B cell (primary cell): ENCODE results near the gene FBLN2. TPM values are rescaled to one million over a fixed set of nuclear protein-coding genes. Genes with fewer than 3 reads are reported as not detected.

Source experiments
- ATAC-seq: fragments of 200-7000 bp; cut with Tn5 transposase; one replicate; pipeline ENCODE4 v1.10.0; 2021; ENCODE audit warnings: low read depth, mild to moderate bottlenecking, moderate number of reproducible peaks, moderate library complexity
- CTCF ChIA-PET: fragments of 350-600 bp; sonication (Branson Sonifier 250); formaldehyde crosslinking; loops from one replicate; lab custom pipeline; 2021; ENCODE audit warnings: antibody characterized with exemption, inconsistent platforms; lab: Charles Lee
- POLR2A ChIA-PET: fragments of 350-600 bp; sonication (Branson Sonifier 250); formaldehyde crosslinking; loops from one replicate; lab custom pipeline; 2021; ENCODE audit warnings: antibody characterized with exemption; lab: Charles Lee
- DNase-seq: peaks from one replicate; pipeline ENCODE4 v3.0.0; 2013
- H2AFZ ChIP-seq: 2 replicates; pipeline ENCODE4 v1.6.1; 2012; ENCODE audit warnings: mild to moderate bottlenecking, low read depth, low read length; ENCODE audit not compliant: insufficient read depth, poor library complexity, severe bottlenecking
- H3K27ac ChIP-seq, 2 donors: 1 replicate in 1 of 2; 2 replicates in 1 of 2; pipeline ENCODE4 v1.5.1; 2012 to 2013; ENCODE audit warnings: low read length in 2 of 2, mild to moderate bottlenecking in 2 of 2, moderate library complexity in 1 of 2
- H3K27me3 ChIP-seq, 4 experiments: fragments of 200-600 bp in 1 of 4; sonication (generic) in 1 of 4; replicated peaks in 1 of 4; 1 replicate in 2 of 4; 2 replicates in 2 of 4; pipeline versions ENCODE4 v1.6.1 to v1.7.0; 2013 to 2016; ENCODE audit warnings: low read length in 3 of 4, mild to moderate bottlenecking in 2 of 4, mixed read lengths in 1 of 4, moderate library complexity in 1 of 4; ENCODE audit not compliant: insufficient read depth in 4 of 4, control insufficient read depth in 3 of 4; ENCODE audit errors: control extremely low read depth in 1 of 4
- H3K36me3 ChIP-seq, 2 experiments: replicated peaks in 1 of 2; 1 replicate in 1 of 2; 2 replicates in 1 of 2; pipeline versions ENCODE4 v1.6.1 to v1.7.1; 2013; ENCODE audit warnings: low read length in 1 of 2; ENCODE audit not compliant: insufficient read depth in 2 of 2, control insufficient read depth in 1 of 2; ENCODE audit errors: control extremely low read depth in 1 of 2, extremely low read depth in 1 of 2
- H3K4me1 ChIP-seq, 2 donors: fragments of 200-600 bp in 1 of 2; sonication (generic) in 1 of 2; 1 replicate in 1 of 2; 2 replicates in 1 of 2; pipeline versions ENCODE4 v1.5.1 to v1.6.1; 2013 to 2017; ENCODE audit warnings: low read length in 2 of 2; ENCODE audit not compliant: control insufficient read depth in 2 of 2, insufficient read depth in 2 of 2
- H3K4me2 ChIP-seq: replicated peaks from 2 replicates; pipeline ENCODE3; 2012; ENCODE audit warnings: mild to moderate bottlenecking, low read depth, low read length; ENCODE audit not compliant: poor library complexity, severe bottlenecking
- H3K4me3 ChIP-seq, 5 experiments: fragments of 200-600 bp in 1 of 5; sonication (generic) in 1 of 5; 1 replicate in 3 of 5; 2 replicates in 2 of 5; pipeline versions ENCODE4 v1.5.1 to v1.7.0; 2011 to 2016; ENCODE audit warnings: low read length in 4 of 5, mild to moderate bottlenecking in 4 of 5, low read depth in 2 of 5, control low read depth in 1 of 5, moderate library complexity in 1 of 5; ENCODE audit not compliant: insufficient read depth in 1 of 5; ENCODE audit errors: control extremely low read depth in 1 of 5, extremely low read depth in 1 of 5
- H3K79me2 ChIP-seq: fragments of 200-600 bp; sonication (generic); one replicate; pipeline ENCODE4 v1.6.0; 2016; ENCODE audit warnings: low read length; ENCODE audit not compliant: control insufficient read depth, insufficient read depth
- H3K9ac ChIP-seq: fragments of 200-600 bp; sonication (generic); 2 replicates; pipeline ENCODE4 v1.6.1; 2017; ENCODE audit warnings: mild to moderate bottlenecking, low read length, moderate library complexity
- H3K9me3 ChIP-seq, 3 donors: one replicate each; pipeline versions ENCODE4 v1.6.1 to v1.7.1; 2013; ENCODE audit warnings: low read length in 2 of 3; ENCODE audit not compliant: control insufficient read depth in 2 of 3, insufficient read depth in 1 of 3; ENCODE audit errors: control extremely low read depth in 1 of 3
- H4K20me1 ChIP-seq: 2 replicates; pipeline ENCODE4 v1.6.0; 2012; ENCODE audit warnings: mild to moderate bottlenecking, low read length; ENCODE audit not compliant: insufficient read depth, control insufficient read depth, poor library complexity, severe bottlenecking
- H3K27ac Mint-ChIP-seq: one replicate; pipeline ENCODE4 v1.8.0; 2021; ENCODE audit warnings: mixed read lengths
- H3K27me3 Mint-ChIP-seq: one replicate; pipeline ENCODE4 v1.8.0; 2021; ENCODE audit warnings: mixed read lengths
- H3K4me1 Mint-ChIP-seq: one replicate; pipeline ENCODE4 v1.8.0; 2021; ENCODE audit warnings: mixed read lengths
- H3K4me3 Mint-ChIP-seq: one replicate; pipeline ENCODE4 v1.8.0; 2021; ENCODE audit warnings: mixed read lengths
- H3K9me3 Mint-ChIP-seq: one replicate; pipeline ENCODE4 v1.8.0; 2022; ENCODE audit warnings: mixed read lengths; ENCODE audit not compliant: insufficient read depth
- EZH2 ChIP-seq: IDR thresholded peaks from 2 replicates; pipeline ENCODE4 v1.6.1; 2012; ENCODE audit warnings: borderline replicate concordance, low read depth, mild to moderate bottlenecking, moderate library complexity, low read length; ENCODE audit not compliant: insufficient read depth, poor library complexity, severe bottlenecking
- WGBS: methylation state at CpG from one replicate; pipeline ENCODE4 v1.1.5; 2013; ENCODE audit warnings: missing lambda C conversion rate; ENCODE audit not compliant: insufficient coverage; 5-methylcytosine and 5-hydroxymethylcytosine counted together
- intact Hi-C: fragments of 100-400 bp; cut with micrococcal nuclease; formaldehyde crosslinking; loops from one replicate; pipeline ENCODE4 v1.10.0; 2022
- polyA plus RNA-seq: library from polyadenylated mRNA; depleted of rRNA; stranded (reverse); fragments of >200 nt; gene quantifications from 2 replicates; pipeline ENCODE4 v1.2.3, GENCODE V29; 2012
- total RNA-seq, 2 donors: library from RNA; stranded (reverse); fragments of 120-200 nt in 1 of 2; gene quantifications; 1 replicate in 1 of 2; 2 replicates in 1 of 2; pipeline versions ENCODE4 v1.2.3 to v1.2.4, GENCODE V29; 2013 to 2022
- TF ChIP-seq, protein P1 (sequence below): fragments of 200-600 bp; IDR thresholded peaks from one replicate; pipeline ENCODE4 v1.8.0; 2022; ENCODE audit warnings: antibody characterized with exemption, mild to moderate bottlenecking

FBLN2 gene
- total and polyA plus RNA-seq, 2 donors (not counting 1 experiment from before 2014, with no cell fraction given) = 3.6 to 8.2 TPM

DNA sequence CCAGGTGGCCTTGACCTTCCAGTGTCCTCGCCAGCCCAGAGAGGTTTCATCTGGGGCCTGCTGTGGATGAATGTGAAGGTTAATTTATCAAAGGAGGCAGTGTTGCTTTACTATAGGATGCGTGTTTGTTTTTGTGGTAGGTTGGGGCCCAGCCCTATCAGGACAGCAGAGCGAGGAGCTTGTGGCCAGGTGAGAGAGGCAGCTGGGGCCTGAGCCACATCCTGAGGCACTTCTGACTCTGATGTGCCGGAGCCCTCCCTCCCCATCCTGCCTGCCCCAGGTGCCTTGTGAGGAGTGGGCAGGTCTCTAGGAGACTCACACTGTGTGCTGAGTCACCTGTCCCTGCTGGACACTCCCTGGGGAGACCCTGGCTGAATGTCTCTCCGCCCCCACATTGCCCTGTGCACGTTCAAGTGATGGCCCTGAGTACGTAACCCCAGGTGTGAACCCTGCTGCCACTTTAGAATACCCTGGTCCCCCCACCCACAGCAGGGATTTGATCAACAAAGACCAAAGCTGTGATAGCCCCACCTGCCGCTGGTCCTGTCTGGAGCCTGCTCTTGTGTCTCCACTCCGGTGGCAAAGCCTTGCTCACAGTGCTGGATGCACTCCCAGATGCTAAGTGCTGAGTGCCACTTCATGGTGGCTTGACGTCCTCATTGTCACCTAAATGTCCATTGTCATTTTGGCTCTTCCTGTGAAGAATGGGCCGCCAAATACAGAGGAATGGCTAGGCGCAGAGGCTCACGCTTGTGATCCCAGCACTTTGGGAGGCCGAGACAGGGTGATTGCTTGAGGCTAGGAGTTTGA is 16.0 kb downstream of the FBLN2 start:
- H3K4me3 Mint-ChIP-seq = no peak overlapping the region
- 87% methylated on average over 14 of the region's 14 CpGs for WGBS
- DNase-seq (no peak), ATAC-seq (no peak)
- no peak overlapping the region for H3K27ac Mint-ChIP-seq
- no peaks in the 10 kb centered on the region for H3K9me3 ChIP-seq
- H3K4me2 ChIP-seq = no peak overlapping the region
- H3K27ac ChIP-seq = no peak overlapping the region
- ChIA-PET CTCF (interaction anchor here (1.5 kb wide), 1 partner anchor 83 kb away, joined by 3 read pairs; no protein-coding TSS in a partner anchor), POLR2A (no interaction called here)
- TF ChIP-seq, protein P1, sequence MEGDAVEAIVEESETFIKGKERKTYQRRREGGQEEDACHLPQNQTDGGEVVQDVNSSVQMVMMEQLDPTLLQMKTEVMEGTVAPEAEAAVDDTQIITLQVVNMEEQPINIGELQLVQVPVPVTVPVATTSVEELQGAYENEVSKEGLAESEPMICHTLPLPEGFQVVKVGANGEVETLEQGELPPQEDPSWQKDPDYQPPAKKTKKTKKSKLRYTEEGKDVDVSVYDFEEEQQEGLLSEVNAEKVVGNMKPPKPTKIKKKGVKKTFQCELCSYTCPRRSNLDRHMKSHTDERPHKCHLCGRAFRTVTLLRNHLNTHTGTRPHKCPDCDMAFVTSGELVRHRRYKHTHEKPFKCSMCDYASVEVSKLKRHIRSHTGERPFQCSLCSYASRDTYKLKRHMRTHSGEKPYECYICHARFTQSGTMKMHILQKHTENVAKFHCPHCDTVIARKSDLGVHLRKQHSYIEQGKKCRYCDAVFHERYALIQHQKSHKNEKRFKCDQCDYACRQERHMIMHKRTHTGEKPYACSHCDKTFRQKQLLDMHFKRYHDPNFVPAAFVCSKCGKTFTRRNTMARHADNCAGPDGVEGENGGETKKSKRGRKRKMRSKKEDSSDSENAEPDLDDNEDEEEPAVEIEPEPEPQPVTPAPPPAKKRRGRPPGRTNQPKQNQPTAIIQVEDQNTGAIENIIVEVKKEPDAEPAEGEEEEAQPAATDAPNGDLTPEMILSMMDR = no peak
- no peak for TF ChIP-seq EZH2
- no peaks in the 10 kb centered on the region for H3K79me2 ChIP-seq
- H3K36me3 ChIP-seq = no peaks in the 10 kb centered on the region
- H3K27me3 Mint-ChIP-seq = no peaks in the 10 kb centered on the region
- no peaks in the 10 kb centered on the region for H4K20me1 ChIP-seq
- H3K9ac ChIP-seq = no peak overlapping the region
- no peak overlapping the region for H3K4me3 ChIP-seq
- H2AFZ ChIP-seq = no peak overlapping the region
- H3K27me3 ChIP-seq = no peaks in the 10 kb centered on the region
- no peaks in the 10 kb centered on the region for H3K9me3 Mint-ChIP-seq
- H3K4me1 ChIP-seq = no peaks in the 10 kb centered on the region
- H3K4me1 Mint-ChIP-seq = no peaks in the 10 kb centered on the region
- intact Hi-C loops = no loop called here
